SIG-M5 treated with dmso at 0.1 percent for 504 hours (cell line): ENCODE results near the gene DPP10.

Source experiments
- DNase-seq: peaks from one replicate; lab custom pipeline; 2025; ENCODE audit not compliant: unreplicated experiment; lab: John Stamatoyannopoulos, UW

Gene DPP10

GRCh38 chr2:114789989-114790388 lies 347.5 kb downstream of the DPP10 start:
- no peak for DNase-seq

GRCh38 chr2:114797540-114797939 lies 355.1 kb downstream of the DPP10 start:
- DNase-seq = no peak

- DNase-seq = no peak
Measured at GRCh38 chr2:114797942-114798341, 355.5 kb downstream of the DPP10 start.

GRCh38 chr2:114800371-114800770 lies 357.9 kb downstream of the DPP10 start:
- DNase-seq = no peak

- DNase-seq = no peak
Measured at GRCh38 chr2:114805195-114805594, 362.8 kb downstream of the DPP10 start.

- DNase-seq = no peak
Measured at GRCh38 chr2:114810092-114810491, 367.7 kb downstream of the DPP10 start.

GRCh38 chr2:114812261-114812660 lies 369.8 kb downstream of the DPP10 start:
- DNase-seq = no peak

GRCh38 chr2:114814355-114814754 lies 371.9 kb downstream of the DPP10 start:
- DNase-seq = no peak

GRCh38 chr2:114821055-114821454 lies 378.6 kb downstream of the DPP10 start:
- DNase-seq = no peak

- DNase-seq = no peak
Measured at GRCh38 chr2:114843963-114844362, 401.5 kb downstream of the DPP10 start.

GRCh38 chr2:114857196-114857595 lies 414.8 kb downstream of the DPP10 start:
- no peak for DNase-seq

- no peak for DNase-seq
Measured at GRCh38 chr2:114859726-114860510, 417.5 kb downstream of the DPP10 start.

GRCh38 chr2:114862243-114862642 lies 419.8 kb downstream of the DPP10 start:
- no peak for DNase-seq

GRCh38 chr2:114864901-114865300 lies 422.5 kb downstream of the DPP10 start:
- DNase-seq = no peak

GRCh38 chr2:114880046-114880445 lies 437.6 kb downstream of the DPP10 start:
- DNase-seq = no peak

- no peak for DNase-seq
Measured at GRCh38 chr2:114919985-114920384, 477.5 kb downstream of the DPP10 start.

- no peak for DNase-seq
Measured at GRCh38 chr2:114922076-114922475, 479.6 kb downstream of the DPP10 start.

- DNase-seq = no peak
Measured at GRCh38 chr2:114925296-114926255, 483.1 kb downstream of the DPP10 start.

GRCh38 chr2:114926303-114926702 lies 483.9 kb downstream of the DPP10 start:
- no peak for DNase-seq

- no peak for DNase-seq
Measured at GRCh38 chr2:114929225-114929624, 486.8 kb downstream of the DPP10 start.

GRCh38 chr2:114933671-114934241 lies 491.3 kb downstream of the DPP10 start:
- DNase-seq = no peak

- no peak for DNase-seq
Measured at GRCh38 chr2:114935031-114935430, 492.6 kb downstream of the DPP10 start.
